ENCODE data around the gene TMEM255B. TPM values are rescaled to one million over a fixed set of nuclear protein-coding genes. Genes with fewer than 3 reads are reported as not detected.

Gene TMEM255B
- total RNA-seq, 1 donor from 2014 or later: 1.5 TPM

DNA sequence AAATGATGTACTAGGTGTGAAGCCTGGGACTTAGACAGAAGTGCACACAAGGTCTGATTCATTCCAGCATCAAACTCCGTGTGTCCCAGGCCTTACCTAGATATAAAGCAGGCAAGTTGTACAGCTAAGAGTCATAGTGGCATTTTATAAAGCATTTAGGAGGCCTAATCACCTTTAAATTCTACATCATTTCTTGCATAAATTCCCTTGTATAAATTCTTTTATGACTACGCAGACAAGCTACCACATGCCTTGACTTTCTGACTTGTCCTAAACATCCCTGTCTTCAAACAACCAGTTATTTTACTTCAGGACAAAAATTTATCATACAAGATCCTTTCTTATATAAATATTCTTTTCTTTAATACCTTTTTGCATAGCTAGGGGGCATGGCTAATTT, 22.5 kb downstream of the TMEM255B start:
- Mint-ChIP-seq H3K4me3 (ENCODE audit: low read depth) (no peak overlapping the region), H3K9me3 (ENCODE audit: low read depth) (peaks cover 5% of the 10 kb centered on the region), H3K27me3 (peaks cover 29% of the 10 kb centered on the region), H3K36me3 (ENCODE audit: insufficient read depth) (no peaks in the 10 kb centered on the region), H3K4me1 (ENCODE audit: low read depth) (no peaks in the 10 kb centered on the region), H3K27ac (no peak overlapping the region)
- TF ChIP-seq CTCF (IDR thresholded peaks at IDR 0.05; ENCODE audit: unreplicated experiment): no peak
- DNase-seq (ENCODE audit: low spot score, unreplicated experiment): no peak

DNA sequence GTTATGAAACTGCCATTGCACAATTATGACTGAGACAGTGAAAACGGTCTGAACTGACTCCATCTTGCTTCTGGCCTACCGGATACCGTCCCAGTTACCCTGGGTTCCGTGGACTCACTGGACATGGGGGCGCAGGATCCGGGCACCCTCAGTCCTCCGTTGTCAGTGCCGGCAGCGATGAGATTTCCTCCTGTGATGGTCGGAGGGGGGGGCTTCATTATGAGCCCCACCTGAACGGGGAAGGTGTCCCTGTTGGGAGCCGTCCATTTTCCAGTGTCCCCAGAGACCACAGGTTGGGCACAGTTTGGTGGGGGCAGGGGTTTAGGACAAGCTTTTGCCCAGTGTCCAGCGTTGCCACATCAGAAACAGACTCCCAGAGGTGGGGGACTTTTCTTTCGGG, 23.4 kb downstream of the TMEM255B start:
- H3K4me3 Mint-ChIP-seq (ENCODE audit: low read depth): no peak overlapping the region
- DNase-seq (ENCODE audit: low spot score, unreplicated experiment): no peak
- peaks cover 25% of the 10 kb centered on the region for H3K27me3 Mint-ChIP-seq
- TF ChIP-seq CTCF (IDR thresholded peaks at IDR 0.05; ENCODE audit: unreplicated experiment): no peak
- H3K9me3 Mint-ChIP-seq (ENCODE audit: low read depth): peaks cover 5% of the 10 kb centered on the region
- no peaks in the 10 kb centered on the region for H3K4me1 Mint-ChIP-seq (ENCODE audit: low read depth)
- H3K27ac Mint-ChIP-seq: no peak overlapping the region
- H3K36me3 Mint-ChIP-seq (ENCODE audit: insufficient read depth): no peaks in the 10 kb centered on the region

DNA sequence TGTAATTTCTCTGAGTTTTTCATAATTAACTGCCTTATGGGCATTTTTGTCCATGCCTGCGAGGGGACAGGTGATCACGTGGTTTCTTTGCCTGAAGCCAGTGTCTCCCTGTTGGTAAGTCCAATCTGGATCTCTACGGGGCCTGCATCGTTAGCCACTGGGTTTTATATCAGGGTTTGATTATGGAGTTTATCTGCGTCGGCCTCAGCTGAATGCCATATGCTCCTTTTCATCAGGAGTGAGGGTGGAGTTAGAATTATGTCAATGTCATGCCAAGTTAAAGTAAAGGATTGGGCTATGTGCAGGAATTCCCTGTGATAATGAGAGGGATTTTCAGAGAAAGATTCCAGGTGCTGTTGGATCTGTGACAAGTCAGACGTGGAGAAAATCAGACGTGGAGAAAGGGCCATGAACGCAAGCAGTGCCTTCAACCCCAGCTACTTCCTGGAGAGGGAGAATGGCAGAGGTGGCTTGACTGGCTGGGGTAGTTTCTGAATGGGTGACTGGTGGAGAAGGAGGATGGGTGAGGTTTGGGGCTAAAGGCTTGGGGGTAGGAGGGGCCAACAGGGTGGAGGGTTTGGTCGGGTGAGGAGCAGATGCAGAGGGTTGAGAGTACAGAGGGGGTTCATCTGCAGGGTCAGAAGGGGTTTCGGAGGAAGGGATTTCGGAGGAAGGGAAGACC, 24.3 kb downstream of the TMEM255B start:
- Mint-ChIP-seq H3K36me3 (ENCODE audit: insufficient read depth) (no peaks in the 10 kb centered on the region), H3K4me3 (ENCODE audit: low read depth) (no peak overlapping the region), H3K27me3 (peaks cover 25% of the 10 kb centered on the region), H3K27ac (no peak overlapping the region), H3K9me3 (ENCODE audit: low read depth) (peaks cover 5% of the 10 kb centered on the region), H3K4me1 (ENCODE audit: low read depth) (no peaks in the 10 kb centered on the region)
- TF ChIP-seq CTCF (IDR thresholded peaks at IDR 0.05; ENCODE audit: unreplicated experiment): no peak
- no peak for DNase-seq (ENCODE audit: low spot score, unreplicated experiment)

DNA sequence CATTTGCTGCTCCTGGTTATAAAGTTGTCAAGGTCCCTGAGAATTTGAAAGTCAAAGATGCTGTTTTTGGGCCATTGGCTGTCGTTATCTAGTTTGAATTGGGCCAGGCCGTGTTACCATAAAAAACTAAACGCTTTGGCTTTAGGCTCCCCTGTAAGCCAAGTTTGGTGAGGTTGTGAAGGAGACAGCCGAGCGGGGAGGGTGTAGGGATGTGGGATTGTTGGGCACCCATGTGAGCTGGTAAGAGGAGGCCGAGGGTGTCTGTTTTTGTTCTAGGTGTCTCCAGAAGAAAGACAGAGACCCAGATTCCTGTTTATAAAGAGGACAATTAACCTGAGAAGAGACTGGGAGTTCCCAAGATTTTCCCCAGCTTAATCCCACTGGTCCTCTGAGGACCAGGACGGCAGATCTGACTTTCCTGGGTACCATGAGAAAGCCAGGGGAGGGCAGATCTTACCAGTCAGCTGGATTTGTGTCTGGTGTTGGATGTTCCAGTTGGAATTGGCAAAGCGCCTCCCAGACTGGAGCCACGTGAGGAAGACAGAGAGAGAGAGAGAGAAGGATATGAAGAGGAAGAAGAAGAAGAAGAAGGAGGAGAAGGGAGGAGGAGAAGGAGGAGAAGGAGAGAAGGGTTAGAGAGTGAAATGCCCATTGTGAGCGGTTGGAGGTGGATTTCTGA, 25.1 kb downstream of the TMEM255B start:
- H3K9me3 Mint-ChIP-seq (ENCODE audit: low read depth): peaks cover under 1% of the 10 kb centered on the region
- no peak for TF ChIP-seq CTCF (IDR thresholded peaks at IDR 0.05; ENCODE audit: unreplicated experiment)
- no peak overlapping the region for H3K27ac Mint-ChIP-seq
- H3K4me3 Mint-ChIP-seq (ENCODE audit: low read depth): no peak overlapping the region
- DNase-seq (ENCODE audit: low spot score, unreplicated experiment): no peak
- H3K36me3 Mint-ChIP-seq (ENCODE audit: insufficient read depth): no peaks in the 10 kb centered on the region
- H3K4me1 Mint-ChIP-seq (ENCODE audit: low read depth): no peaks in the 10 kb centered on the region
- peaks cover 20% of the 10 kb centered on the region for H3K27me3 Mint-ChIP-seq

- no peaks in the 10 kb centered on the region for H3K9me3 Mint-ChIP-seq (ENCODE audit: low read depth)
- DNase-seq (ENCODE audit: low spot score, unreplicated experiment): no peak
- H3K36me3 Mint-ChIP-seq (ENCODE audit: insufficient read depth): no peaks in the 10 kb centered on the region
- no peak overlapping the region for H3K4me3 Mint-ChIP-seq (ENCODE audit: low read depth)
- TF ChIP-seq CTCF (IDR thresholded peaks at IDR 0.05; ENCODE audit: unreplicated experiment): no peak
- no peaks in the 10 kb centered on the region for H3K4me1 Mint-ChIP-seq (ENCODE audit: low read depth)
- no peak overlapping the region for H3K27ac Mint-ChIP-seq
- peaks cover 19% of the 10 kb centered on the region for H3K27me3 Mint-ChIP-seq
Observed at GRCh38 chr13:113784645-113785024, 25.6 kb downstream of the TMEM255B start.
